Nephron (organoid): ENCODE data around the gene MRAP2.
A peak's percentile ranks its signal among the peaks of the same experiment; 100 is the strongest.
"Not testable (repeated sequence)": the region's sequence is repeated elsewhere in the genome, so short reads cannot be mapped to it uniquely, and the experiment has no call there.

ENCODE experiments used
- H3K27ac Mint-ChIP-seq, 3 experiments: 2 replicates each; pipeline ENCODE4 v1.8.0; 2020; ENCODE audit warnings: mixed read lengths in 3 of 3, mild to moderate bottlenecking in 2 of 3, moderate library complexity in 1 of 3
- H3K27me3 Mint-ChIP-seq: 2 replicates; pipeline ENCODE4 v1.8.0; 2021; ENCODE audit warnings: low read depth, mild to moderate bottlenecking, moderate library complexity, mixed read lengths
- H3K36me3 Mint-ChIP-seq: 2 replicates; pipeline ENCODE4 v1.8.0; 2020; ENCODE audit warnings: low read depth, mixed read lengths
- H3K4me1 Mint-ChIP-seq: 2 replicates; pipeline ENCODE4 v1.8.0; 2020; ENCODE audit warnings: mixed read lengths
- H3K4me3 Mint-ChIP-seq, 3 experiments: 2 replicates each; pipeline ENCODE4 v1.8.0; 2020; ENCODE audit warnings: mild to moderate bottlenecking in 3 of 3, mixed read lengths in 3 of 3, moderate library complexity in 2 of 3
- H3K9me3 Mint-ChIP-seq: 2 replicates; pipeline ENCODE4 v1.8.0; 2020; ENCODE audit warnings: mixed read lengths
- CTCF ChIP-seq, 3 experiments: fragments of 200-600 bp; sonication (generic); IDR thresholded peaks; one replicate each; pipeline ENCODE4 v1.5.0; 2021; ENCODE audit warnings: antibody characterized with exemption in 3 of 3; ENCODE audit not compliant: unreplicated experiment in 3 of 3

MRAP2 gene

GRCh38 chr6:84019842-84020211 lies 13.7 kb upstream of the MRAP2 start:
- Mint-ChIP-seq H3K27me3 (peaks cover 4% of the 10 kb centered on the region), H3K36me3 (no peaks in the 10 kb centered on the region), H3K27ac (no peak overlapping the region), H3K9me3 (no peaks in the 10 kb centered on the region), H3K4me3 (no peak overlapping the region), H3K4me1 (peaks cover 7% of the 10 kb centered on the region)
- TF ChIP-seq CTCF (IDR thresholded peaks at IDR 0.05; ENCODE audit: unreplicated experiment in 3 of 3): no peak

- Mint-ChIP-seq H3K4me1 (peaks cover 8% of the 10 kb centered on the region), H3K4me3 (no peak overlapping the region), H3K9me3 (no peaks in the 10 kb centered on the region), H3K27me3 (no peaks in the 10 kb centered on the region), H3K36me3 (no peaks in the 10 kb centered on the region), H3K27ac (no peak overlapping the region)
- no peak for TF ChIP-seq CTCF (IDR thresholded peaks at IDR 0.05; ENCODE audit: unreplicated experiment in 3 of 3)
Observed at GRCh38 chr6:84021625-84022024, 11.9 kb upstream of the MRAP2 start.

GRCh38 chr6:84026721-84027164 lies 6.8 kb upstream of the MRAP2 start:
- no peaks in the 10 kb centered on the region for H3K36me3 Mint-ChIP-seq

GRCh38 chr6:84027340-84028181 lies 6.0 kb upstream of the MRAP2 start:
- H3K4me1 Mint-ChIP-seq: peaks cover 18% of the 10 kb centered on the region
- H3K9me3 Mint-ChIP-seq: peaks cover 2% of the 10 kb centered on the region
- no peak overlapping the region for H3K4me3 Mint-ChIP-seq
- no peaks in the 10 kb centered on the region for H3K27me3 Mint-ChIP-seq
- no peaks in the 10 kb centered on the region for H3K36me3 Mint-ChIP-seq
- peak overlapping the region in 2 of 3 experiments; percentile 2 to 69 for H3K27ac Mint-ChIP-seq
- TF ChIP-seq CTCF (IDR thresholded peaks at IDR 0.05; ENCODE audit: unreplicated experiment in 3 of 3): no peak

More at GRCh38 chr6:84026721-84027164, 6.8 kb upstream of the MRAP2 start:
- Mint-ChIP-seq H3K4me1 (peaks cover 18% of the 10 kb centered on the region), H3K9me3 (peaks cover 2% of the 10 kb centered on the region), H3K4me3 (no peak overlapping the region), H3K27me3 (no peaks in the 10 kb centered on the region), H3K27ac (peak overlapping the region in 1 of 3 experiments; percentile 69)
- no peak for TF ChIP-seq CTCF (IDR thresholded peaks at IDR 0.05; ENCODE audit: unreplicated experiment in 3 of 3)

GRCh38 chr6:84028350-84028749 lies 5.2 kb upstream of the MRAP2 start:
- Mint-ChIP-seq H3K4me3 (no peak overlapping the region), H3K27ac (peak overlapping the region in 1 of 3 experiments; percentile 69), H3K27me3 (peaks cover 6% of the 10 kb centered on the region), H3K4me1 (peaks cover 18% of the 10 kb centered on the region), H3K36me3 (no peaks in the 10 kb centered on the region), H3K9me3 (peaks cover 2% of the 10 kb centered on the region)
- no peak for TF ChIP-seq CTCF (IDR thresholded peaks at IDR 0.05; ENCODE audit: unreplicated experiment in 3 of 3)

- not testable (repeated sequence) for H3K36me3 Mint-ChIP-seq, H3K9me3 Mint-ChIP-seq, H3K27ac Mint-ChIP-seq
- Mint-ChIP-seq H3K4me1 (peaks cover 28% of the 10 kb centered on the region), H3K27me3 (peaks cover 26% of the 10 kb centered on the region), H3K4me3 (peak overlapping the region; percentile 40 to 84 (median 50))
Observed at GRCh38 chr6:84032000-84032399, 1.6 kb upstream of the MRAP2 start.
